ENCODE data around the gene RPL29.
"Not testable (repeated sequence)": the region's sequence is repeated elsewhere in the genome, so short reads cannot be mapped to it uniquely, and the experiment has no call there.

The RPL29 gene

GRCh38 chr3:52039426-52039825, 43.7 kb upstream of the RPL29 start:
- TF ChIP-seq CTCF (IDR thresholded peaks at IDR 0.05) (no peak), ZFX (IDR thresholded peaks at IDR 0.05; ENCODE audit: borderline replicate concordance) (no peak)
- H3K27ac ChIP-seq: no peak overlapping the region

GRCh38 chr3:52038227-52038626, 42.5 kb upstream of the RPL29 start:
- no peak overlapping the region for H3K27ac ChIP-seq
- TF ChIP-seq ZFX (IDR thresholded peaks at IDR 0.05; ENCODE audit: borderline replicate concordance) (no peak), CTCF (IDR thresholded peaks at IDR 0.05) (no peak)

- no peak for TF ChIP-seq CTCF (IDR thresholded peaks at IDR 0.05)
- no peak for TF ChIP-seq ZFX (IDR thresholded peaks at IDR 0.05; ENCODE audit: borderline replicate concordance)
- no peak overlapping the region for H3K27ac ChIP-seq
Observed at GRCh38 chr3:52037291-52037690, 41.6 kb upstream of the RPL29 start.

- H3K27ac ChIP-seq: no peak overlapping the region
- TF ChIP-seq ZFX (IDR thresholded peaks at IDR 0.05; ENCODE audit: borderline replicate concordance) (no peak), CTCF (IDR thresholded peaks at IDR 0.05) (no peak)
Observed at GRCh38 chr3:52036829-52037228, 41.1 kb upstream of the RPL29 start.

GRCh38 chr3:52036222-52036694, 40.6 kb upstream of the RPL29 start:
- TF ChIP-seq ZFX (IDR thresholded peaks at IDR 0.05; ENCODE audit: borderline replicate concordance) (no peak), CTCF (IDR thresholded peaks at IDR 0.05) (no peak)
- no peak overlapping the region for H3K27ac ChIP-seq

GRCh38 chr3:52034651-52035050, 39.0 kb upstream of the RPL29 start:
- TF ChIP-seq CTCF (IDR thresholded peaks at IDR 0.05): no peak
- TF ChIP-seq ZFX (IDR thresholded peaks at IDR 0.05; ENCODE audit: borderline replicate concordance): no peak
- H3K27ac ChIP-seq: no peak overlapping the region

- TF ChIP-seq CTCF (IDR thresholded peaks at IDR 0.05): no peak
- no peak for TF ChIP-seq ZFX (IDR thresholded peaks at IDR 0.05; ENCODE audit: borderline replicate concordance)
Observed at GRCh38 chr3:52034212-52034611, 38.5 kb upstream of the RPL29 start.

GRCh38 chr3:52033748-52034147, 38.1 kb upstream of the RPL29 start:
- H3K27ac ChIP-seq: not testable (repeated sequence)

More at GRCh38 chr3:52034212-52034611, 38.5 kb upstream of the RPL29 start:
- no peak overlapping the region for H3K27ac ChIP-seq

All from 22Rv1 (cell line).